ENCODE measurements around the gene PKD1.
A peak's percentile ranks its signal among the peaks of the same experiment; 100 is the strongest.
"Not testable (repeated sequence)": the region's sequence is repeated elsewhere in the genome, so short reads cannot be mapped to it uniquely, and the experiment has no call there.

PKD1 gene

GRCh38 chr16:2149630-2150417 lies 14.1 kb upstream of the PKD1 start:
- no peak for DNase-seq

DNA sequence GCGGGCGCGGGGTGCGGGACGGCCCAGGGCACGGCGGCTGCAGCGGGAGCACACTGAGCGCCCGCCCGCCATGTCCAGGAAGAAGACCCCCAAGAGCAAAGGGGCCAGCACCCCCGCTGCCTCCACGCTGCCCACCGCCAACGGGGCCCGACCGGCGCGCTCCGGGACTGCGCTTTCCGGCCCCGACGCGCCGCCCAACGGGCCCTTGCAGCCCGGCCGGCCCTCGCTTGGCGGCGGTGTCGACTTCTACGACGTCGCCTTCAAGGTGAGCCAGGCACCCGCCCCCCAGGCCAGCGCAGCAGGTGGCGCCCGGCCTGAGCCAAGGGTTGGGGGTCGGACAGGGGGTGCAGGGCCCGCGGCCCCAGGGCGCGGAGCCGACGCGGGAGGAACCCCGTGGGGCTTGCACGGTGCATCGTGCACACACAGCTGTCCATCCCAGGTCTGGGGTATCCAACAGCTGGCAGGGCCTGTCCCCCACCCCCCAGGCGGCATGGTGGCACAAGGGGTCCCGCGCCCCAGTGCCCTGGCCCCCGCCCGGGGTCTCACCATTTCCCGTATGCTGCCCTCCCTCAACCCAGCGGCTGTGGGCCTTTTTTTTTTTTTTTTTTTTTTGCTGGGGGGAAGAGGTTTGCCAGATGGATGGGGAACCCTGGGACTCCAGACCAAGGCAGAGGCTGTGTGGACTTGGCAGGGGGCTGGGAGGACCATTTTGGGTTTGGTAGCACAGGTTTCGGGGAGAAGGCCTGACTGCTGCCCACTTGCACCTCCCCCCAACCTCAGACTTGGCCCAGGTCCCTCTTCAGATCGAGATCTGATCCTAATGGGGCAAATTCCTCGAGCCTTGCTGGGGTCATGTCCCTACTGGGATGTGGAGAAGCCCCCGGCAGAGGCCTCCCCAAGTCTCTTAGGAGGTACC lies 13.3 kb upstream of the PKD1 start:
- DNase-seq, result no peak

- peak; percentile 45 for DNase-seq
These were observed 12.4 kb upstream of the PKD1 start, which contains the start of gene RAB26 for GRCh38 chr16:2147981-2148671. Gene RAB26 (plus strand): TSS chr16:2148625. CDS start chr16:2148784, 159 bp downstream.

GRCh38 chr16:2147378-2147777 lies 11.7 kb upstream of the PKD1 start:
- no peak for DNase-seq

- DNase-seq, result no peak
These were observed 10.1 kb upstream of the PKD1 start for GRCh38 chr16:2145843-2146242.

GRCh38 chr16:2143878-2144485 lies 8.3 kb upstream of the PKD1 start:
- no peak for DNase-seq

GRCh38 chr16:2142942-2143877 lies 7.5 kb upstream of the PKD1 start:
- DNase-seq, result no peak

DNA sequence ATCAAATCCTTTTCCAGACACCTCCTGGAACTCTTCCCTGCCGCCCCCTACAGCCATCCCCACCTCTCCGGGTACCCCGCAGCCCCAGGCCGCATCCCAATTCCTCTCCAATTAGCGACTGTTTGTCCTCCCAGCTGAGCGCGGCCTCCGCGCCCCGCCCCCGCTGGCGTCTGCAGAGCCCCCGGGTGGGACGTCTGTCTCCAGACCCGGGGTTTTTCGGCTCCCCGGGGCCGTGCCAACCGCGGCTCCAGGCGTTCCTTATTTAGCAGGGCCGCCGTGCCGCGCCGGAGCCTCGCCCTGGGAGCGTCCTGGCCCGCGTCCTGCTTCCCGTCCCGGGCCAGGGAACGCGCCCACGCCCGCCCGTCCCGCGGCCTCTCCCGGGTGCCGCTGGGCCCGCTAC lies 627 bp downstream of the PKD1 start:
- DNase-seq, result not testable (repeated sequence)

DNA sequence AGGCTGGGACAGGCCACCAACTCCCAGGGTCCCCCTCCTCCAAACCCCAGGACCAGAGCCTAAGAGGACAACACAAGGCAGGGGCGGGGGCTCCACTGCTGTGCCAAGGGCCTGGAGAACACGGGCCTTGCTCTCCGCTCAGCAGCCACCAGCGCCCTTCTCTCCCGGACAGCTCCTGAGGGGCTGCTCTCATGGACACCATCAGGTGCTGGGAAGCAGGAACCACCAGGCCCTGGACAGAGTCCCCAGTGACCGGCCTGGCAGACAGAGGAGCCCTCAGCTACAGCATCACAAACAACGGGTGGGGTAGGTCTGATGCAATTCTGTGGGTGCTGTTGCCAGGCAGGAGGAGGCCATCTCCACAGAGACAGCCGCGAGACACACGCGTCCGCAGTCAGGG lies 1.9 kb downstream of the PKD1 start:
- DNase-seq, result not testable (repeated sequence)

DNA sequence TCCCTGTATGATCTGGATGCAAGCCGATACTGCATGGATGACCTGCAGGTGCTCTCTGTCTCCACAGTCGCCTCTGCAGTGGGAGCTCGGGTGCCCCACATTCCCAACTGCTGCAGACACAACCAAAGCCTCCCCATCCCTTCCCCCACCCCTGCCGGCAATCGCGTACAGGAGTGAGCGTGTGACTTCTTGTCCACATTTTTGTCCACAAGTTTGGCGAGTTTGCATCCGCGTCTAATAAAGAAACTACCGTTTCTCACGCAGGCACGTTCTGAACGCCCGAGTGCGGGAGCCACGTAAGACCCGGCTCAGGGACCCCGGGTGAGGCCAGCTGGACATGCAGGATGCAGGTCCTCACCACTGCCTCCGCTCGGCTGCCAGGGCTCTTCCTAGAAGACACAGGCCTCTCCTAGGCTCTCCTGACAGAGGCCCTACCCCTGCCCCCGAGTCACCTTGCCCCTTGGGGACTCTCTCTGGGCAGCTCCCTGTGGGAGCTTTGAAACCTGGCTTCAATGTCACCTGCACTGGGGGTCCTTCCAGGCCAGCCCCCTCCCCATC lies 5.7 kb downstream of the PKD1 start:
- not testable (repeated sequence) for DNase-seq

- DNase-seq, result not testable (repeated sequence)
These were observed 6.4 kb downstream of the PKD1 start for GRCh38 chr16:2129251-2129650.

DNA sequence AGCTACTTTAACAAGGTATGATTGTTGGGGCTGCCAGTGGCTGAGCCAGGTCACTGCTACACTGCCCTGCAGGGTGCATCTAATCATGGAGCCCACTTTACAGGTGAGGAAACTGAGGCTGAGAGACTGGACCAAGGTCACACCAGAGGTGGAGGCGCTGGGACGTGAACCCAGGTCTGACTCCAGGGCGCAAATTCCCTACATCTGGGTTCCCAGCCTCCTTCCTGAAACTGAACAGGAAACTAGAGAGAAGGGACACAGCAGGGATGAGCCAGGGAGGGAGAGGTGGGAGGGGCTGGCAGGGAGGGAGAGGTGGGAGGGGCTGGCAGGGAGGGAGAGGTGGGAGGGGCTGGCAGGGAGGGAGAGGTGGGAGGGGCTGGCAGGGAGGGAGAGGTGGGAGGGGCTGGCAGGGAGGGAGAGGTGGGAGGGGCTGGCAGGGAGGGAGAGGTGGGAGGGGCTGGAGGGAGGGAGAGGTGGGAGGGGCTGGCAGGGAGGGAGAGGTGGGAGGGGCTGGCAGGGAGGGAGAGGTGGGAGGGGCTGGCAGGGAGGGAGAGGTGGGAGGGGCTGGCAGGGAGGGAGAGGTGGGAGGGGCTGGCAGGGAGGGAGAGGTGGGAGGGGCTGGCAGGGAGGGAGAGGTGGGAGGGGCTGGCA lies 7.9 kb downstream of the PKD1 start:
- not testable (repeated sequence) for DNase-seq

DNA sequence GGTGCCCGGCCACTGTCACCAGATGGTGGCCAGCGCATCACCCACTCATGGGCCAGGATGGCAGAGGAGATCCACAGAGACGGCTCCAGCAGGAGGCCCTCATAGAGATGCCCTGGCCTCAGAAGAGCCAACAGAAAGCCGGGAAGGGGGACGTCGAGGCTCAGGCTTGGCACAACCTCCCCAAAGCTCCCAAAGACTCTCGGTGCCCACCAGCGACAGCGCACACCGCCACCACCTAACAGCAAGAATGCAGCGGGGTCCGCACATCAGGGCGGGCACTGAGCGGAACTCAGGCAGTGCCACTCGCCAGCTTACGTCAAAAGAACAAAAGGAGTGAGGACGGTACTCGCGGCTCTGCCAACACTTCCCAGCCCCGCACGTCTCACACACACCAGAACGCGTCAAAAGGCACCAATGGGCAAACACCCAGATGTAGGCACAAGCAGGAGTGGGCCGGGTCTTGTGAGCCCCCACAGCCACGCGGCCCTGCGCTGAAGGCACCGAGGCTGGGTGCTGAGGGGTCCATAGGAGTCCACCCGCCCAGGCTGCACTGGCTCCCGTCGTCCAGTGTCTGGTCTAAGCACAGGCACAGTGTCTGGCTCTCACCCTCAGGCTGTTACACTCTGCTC lies 8.7 kb downstream of the PKD1 start:
- not testable (repeated sequence) for DNase-seq

DNA sequence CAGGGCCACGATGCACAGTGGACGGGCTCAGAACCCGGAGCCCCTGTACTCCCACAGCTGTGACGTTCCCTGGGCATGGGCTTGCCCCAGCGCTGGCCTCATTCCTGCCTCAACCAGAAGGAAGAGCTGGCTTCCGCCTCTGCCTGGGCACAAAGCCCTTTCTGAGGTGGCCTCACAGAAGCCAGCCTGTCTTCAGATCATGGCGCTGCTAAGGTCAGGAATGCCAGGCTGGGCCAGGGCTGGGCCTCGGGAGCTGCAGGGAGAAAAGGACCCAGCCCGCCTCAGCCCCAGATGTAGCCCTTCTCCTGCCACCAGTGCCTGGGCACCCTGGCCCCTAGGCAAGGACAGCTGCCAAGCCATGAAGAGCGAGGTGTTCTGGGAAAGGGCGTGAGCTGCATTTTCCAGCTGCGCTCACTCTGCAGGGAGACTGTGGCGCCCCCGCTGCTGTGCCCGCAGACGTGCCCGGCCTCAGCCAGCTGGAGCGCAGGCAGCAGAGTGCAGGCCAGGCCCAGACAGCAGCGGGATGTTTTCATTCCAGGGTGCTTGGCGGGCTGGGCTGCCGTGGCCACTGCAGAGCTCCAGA lies 9.4 kb downstream of the PKD1 start:
- DNase-seq, result not testable (repeated sequence)

- DNase-seq, result not testable (repeated sequence)
These were observed 10.1 kb downstream of the PKD1 start for GRCh38 chr16:2125609-2126008.

DNA sequence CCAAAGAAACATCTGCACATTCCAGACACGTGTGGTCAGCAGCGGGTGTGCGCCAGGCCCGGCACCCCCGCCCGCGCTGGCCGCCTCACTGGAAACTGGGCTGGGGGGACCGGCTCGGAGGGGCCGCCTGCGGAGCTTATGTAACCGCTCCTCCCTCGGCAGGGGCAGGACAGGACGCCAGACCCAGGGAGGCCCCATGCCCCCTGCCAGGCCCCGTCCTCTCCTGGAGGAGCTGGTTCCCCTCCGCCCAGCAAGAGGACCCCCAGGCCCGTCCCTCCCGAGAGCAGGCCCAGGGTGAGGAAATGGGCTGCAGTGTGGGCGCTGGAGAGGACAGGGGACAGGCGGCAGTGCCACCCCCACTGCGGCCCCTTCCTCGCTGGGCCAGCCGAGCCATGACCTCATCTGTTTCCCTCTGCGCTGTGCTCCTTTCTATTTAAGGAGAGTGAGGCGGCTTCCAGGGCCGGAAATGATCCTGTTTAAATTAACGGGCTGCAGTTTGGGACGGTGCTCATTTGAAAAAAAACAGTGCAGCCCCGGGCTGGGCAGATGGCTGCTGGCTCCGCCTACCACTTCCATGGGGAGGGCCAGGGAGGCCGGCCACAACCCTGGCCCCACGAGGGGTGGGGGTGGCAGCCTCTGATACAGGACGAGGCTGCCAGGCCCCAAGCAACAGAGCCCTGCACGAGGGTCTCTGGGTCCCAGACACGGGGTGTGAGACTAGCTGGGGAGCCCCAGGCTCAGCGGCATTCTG lies 10.8 kb downstream of the PKD1 start:
- not testable (repeated sequence) for DNase-seq

GRCh38 chr16:2124377-2124693 lies 11.4 kb downstream of the PKD1 start:
- DNase-seq, result not testable (repeated sequence)

GRCh38 chr16:2123706-2124376 lies 11.9 kb downstream of the PKD1 start:
- DNase-seq, result not testable (repeated sequence)

Data from activated gamma-delta T cell (primary cell).